ENCODE measurements around the gene KAT8. TPM values are rescaled to one million over a fixed set of nuclear protein-coding genes. Genes with fewer than 3 reads are reported as not detected.

Gene KAT8
- total RNA-seq, 4 donors from 2014 or later = 25.7 to 57.2 (median 30.4) TPM

- H3K27me3 ChIP-seq = no peaks in the 10 kb centered on the region
- DNase-seq = no peak
- peaks cover 17 to 36% (median 22%) of the 10 kb centered on the region in 3 donors for H3K36me3 ChIP-seq
- 67 to 90% methylated on average over 1 to 2 of the region's 23 CpGs for WGBS, 2 donors
- no peak for TF ChIP-seq POLR2A (IDR thresholded peaks at IDR 0.05)
- TF ChIP-seq CTCF (IDR thresholded peaks at IDR 0.05) = no peak
- intact Hi-C loops (cut with DNase I) = no loop called here
- H3K4me1 ChIP-seq = peaks cover 24 to 91% (median 32%) of the 10 kb centered on the region in 3 donors
- H3K9me3 ChIP-seq = no peaks in the 10 kb centered on the region
- H3K27ac ChIP-seq = peak overlapping the region in 3 of 4 donors; percentile 67 to 86 (median 85)
- no peak overlapping the region for H3K4me3 ChIP-seq
These were observed 5.5 kb upstream of the KAT8 start for GRCh38 chr16:31111881-31112466.

GRCh38 chr16:31112711-31113110 lies 4.8 kb upstream of the KAT8 start:
- H3K4me1 ChIP-seq = peaks cover 24 to 91% (median 32%) of the 10 kb centered on the region in 3 donors
- 17 to 49% methylated on average over 2 of the region's 2 CpGs for WGBS, 2 donors

GRCh38 chr16:31113121-31114120 lies 4.0 kb upstream of the KAT8 start:
- Histone ChIP-seq H3K4me1 (peaks cover 28 to 89% (median 32%) of the 10 kb centered on the region in 3 donors), H3K36me3 (peaks cover 17 to 36% (median 22%) of the 10 kb centered on the region in 3 donors)
- WGBS, 2 donors = 46 to 57% methylated on average over 3 to 4 of the region's 5 CpGs

More at GRCh38 chr16:31112711-31113110, 4.8 kb upstream of the KAT8 start:
- no peak for DNase-seq
- Histone ChIP-seq H3K27ac (peak overlapping the region; percentile 20 to 86 (median 76)), H3K36me3 (peaks cover 17 to 36% (median 22%) of the 10 kb centered on the region in 3 donors), H3K9me3 (no peaks in the 10 kb centered on the region), H3K27me3 (no peaks in the 10 kb centered on the region), H3K4me3 (no peak overlapping the region)
- intact Hi-C loops (cut with DNase I) = no loop called here
- TF ChIP-seq CTCF (IDR thresholded peaks at IDR 0.05) (no peak), POLR2A (IDR thresholded peaks at IDR 0.05) (no peak)

GRCh38 chr16:31114468-31114867 lies 3.0 kb upstream of the KAT8 start:
- Histone ChIP-seq H3K27ac (peak overlapping the region; percentile 20 to 86 (median 76)), H3K4me1 (peaks cover 26 to 89% (median 33%) of the 10 kb centered on the region in 3 donors), H3K36me3 (peaks cover 17 to 35% (median 22%) of the 10 kb centered on the region in 3 donors), H3K27me3 (no peaks in the 10 kb centered on the region), H3K9me3 (no peaks in the 10 kb centered on the region), H3K4me3 (no peak overlapping the region)
- no peak for TF ChIP-seq POLR2A (IDR thresholded peaks at IDR 0.05)
- TF ChIP-seq CTCF (IDR thresholded peaks at IDR 0.05) = no peak
- DNase-seq = no peak
- intact Hi-C loops (cut with DNase I) = no loop called here
- 34 to 46% methylated on average over 8 of the region's 8 CpGs for WGBS, 2 donors

More at GRCh38 chr16:31113121-31114120, 4.0 kb upstream of the KAT8 start:
- intact Hi-C loops (cut with DNase I) = no loop called here
- no peaks in the 10 kb centered on the region for H3K27me3 ChIP-seq
- H3K9me3 ChIP-seq = no peaks in the 10 kb centered on the region
- DNase-seq = no peak
- TF ChIP-seq CTCF (IDR thresholded peaks at IDR 0.05) = no peak
- no peak for TF ChIP-seq POLR2A (IDR thresholded peaks at IDR 0.05)
- no peak overlapping the region for H3K4me3 ChIP-seq
- H3K27ac ChIP-seq = peak overlapping the region; percentile 20 to 86 (median 76)
